NCI-H774 (cell line): ENCODE results near the gene DACT1.

Experiments used
- DNase-seq: peaks from one replicate; lab custom pipeline; 2025; lab: John Stamatoyannopoulos, UW

DACT1 gene

GRCh38 chr14:58637040-58637390 lies 747 bp upstream of the DACT1 start:
- DNase-seq: no peak

DNA sequence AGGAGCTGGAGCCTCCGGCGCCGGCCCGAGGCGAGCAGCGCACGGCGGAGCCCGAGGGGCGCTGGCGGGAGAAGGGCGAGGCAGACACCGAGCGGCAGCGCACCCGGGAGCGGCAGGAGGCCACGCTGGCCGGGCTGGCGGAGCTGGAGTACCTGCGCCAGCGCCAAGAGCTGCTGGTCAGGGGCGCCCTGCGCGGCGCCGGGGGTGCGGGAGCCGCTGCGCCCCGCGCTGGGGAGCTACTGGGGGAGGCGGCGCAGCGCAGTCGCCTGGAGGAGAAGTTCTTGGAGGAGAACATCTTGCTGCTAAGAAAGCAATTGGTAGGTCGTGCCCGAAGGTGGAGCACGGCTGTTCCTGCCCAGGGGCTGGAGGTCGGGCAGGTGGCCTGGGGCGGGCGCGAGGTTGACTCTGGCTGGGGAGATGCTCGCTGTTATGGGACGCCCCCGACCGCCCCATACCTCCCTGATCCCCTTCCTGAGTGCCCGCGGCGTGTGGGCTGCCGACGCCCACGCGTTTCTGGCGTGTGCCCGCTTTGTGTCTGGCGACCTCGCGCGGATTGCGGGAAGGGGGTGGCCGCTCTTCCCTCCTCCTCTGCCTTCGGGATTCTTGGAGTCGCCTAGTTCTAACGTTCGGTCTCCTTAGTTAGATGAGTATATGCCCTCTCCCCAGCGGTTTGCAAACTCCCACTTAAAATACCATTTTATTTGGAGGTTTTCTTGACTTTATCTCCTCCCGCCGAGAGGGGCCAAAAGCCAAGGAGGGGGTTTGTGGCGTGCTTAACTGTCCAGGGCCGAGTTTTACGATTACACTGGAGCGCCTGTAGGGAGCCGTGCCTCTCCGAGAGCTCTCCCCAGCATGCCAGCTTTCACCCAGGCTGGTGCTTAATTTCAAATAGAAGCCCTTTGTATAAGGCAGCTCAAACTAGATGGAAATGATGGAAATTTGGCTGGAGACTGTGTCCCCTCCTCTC lies 752 bp downstream of the DACT1 start:
- DNase-seq: no peak

DNA sequence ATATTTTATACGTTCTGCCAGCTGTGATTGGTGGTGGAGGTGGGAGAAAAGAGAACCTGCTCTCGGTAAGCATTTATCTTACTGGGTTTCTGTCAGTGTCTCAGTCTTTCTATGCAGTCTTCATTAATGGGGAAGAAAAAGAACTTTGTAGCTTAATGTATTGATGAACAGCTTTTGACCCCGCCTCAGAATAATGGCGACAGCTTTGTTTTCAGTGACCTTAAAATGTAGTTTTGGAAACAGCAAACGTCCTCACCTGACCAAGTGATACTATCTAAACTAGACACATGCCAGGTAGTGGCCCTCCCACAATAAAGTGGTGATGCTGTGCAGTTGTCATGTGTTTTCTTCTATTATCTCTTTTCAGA lies 1.4 kb downstream of the DACT1 start:
- DNase-seq: no peak

GRCh38 chr14:58639842-58640484 lies 2.2 kb downstream of the DACT1 start:
- DNase-seq: no peak

GRCh38 chr14:58640959-58641358 lies 3.2 kb downstream of the DACT1 start:
- DNase-seq: no peak

DNA sequence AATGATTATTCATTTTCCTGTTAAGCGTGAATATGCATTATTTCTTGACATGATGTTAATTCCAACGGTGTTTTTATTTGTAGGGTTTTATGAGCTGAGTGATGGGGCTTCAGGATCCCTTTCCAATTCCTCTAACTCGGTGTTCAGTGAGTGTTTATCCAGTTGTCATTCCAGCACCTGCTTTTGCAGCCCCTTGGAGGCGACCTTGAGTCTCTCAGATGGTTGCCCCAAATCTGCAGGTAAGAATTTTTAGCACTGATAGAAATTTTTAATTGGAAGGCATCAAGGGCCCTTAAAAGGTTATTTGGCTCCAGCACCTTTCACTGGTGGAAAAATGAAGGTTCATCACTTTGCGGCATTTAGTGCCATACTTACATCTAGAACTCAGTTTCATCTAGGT lies 3.7 kb downstream of the DACT1 start:
- DNase-seq: no peak

- no peak for DNase-seq
Measured at GRCh38 chr14:58643366-58643765, 5.6 kb downstream of the DACT1 start.

GRCh38 chr14:58645641-58646040 lies 7.9 kb downstream of the DACT1 start:
- no peak for DNase-seq

- DNase-seq: no peak
Measured at GRCh38 chr14:58646479-58646878, 8.7 kb downstream of the DACT1 start.

DNA sequence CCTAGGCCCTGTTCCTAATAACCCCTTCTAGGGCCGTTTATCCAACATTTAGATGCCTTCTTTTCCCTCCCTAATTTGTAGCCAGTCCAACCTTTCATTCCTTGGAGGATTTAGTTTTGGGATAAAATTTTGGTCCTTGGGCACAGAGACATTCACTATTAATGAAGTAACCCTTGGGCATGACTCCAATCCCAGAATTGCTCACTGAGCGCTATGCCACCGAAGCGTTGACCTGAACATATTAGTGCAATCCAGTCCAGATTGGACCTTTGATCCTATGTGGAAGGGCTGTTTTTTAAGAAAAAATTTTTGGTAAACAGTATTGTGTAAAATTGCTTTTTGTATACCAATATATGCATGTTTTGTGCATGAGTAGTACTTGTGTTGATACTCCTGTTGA lies 10.0 kb downstream of the DACT1 start:
- no peak for DNase-seq

DNA sequence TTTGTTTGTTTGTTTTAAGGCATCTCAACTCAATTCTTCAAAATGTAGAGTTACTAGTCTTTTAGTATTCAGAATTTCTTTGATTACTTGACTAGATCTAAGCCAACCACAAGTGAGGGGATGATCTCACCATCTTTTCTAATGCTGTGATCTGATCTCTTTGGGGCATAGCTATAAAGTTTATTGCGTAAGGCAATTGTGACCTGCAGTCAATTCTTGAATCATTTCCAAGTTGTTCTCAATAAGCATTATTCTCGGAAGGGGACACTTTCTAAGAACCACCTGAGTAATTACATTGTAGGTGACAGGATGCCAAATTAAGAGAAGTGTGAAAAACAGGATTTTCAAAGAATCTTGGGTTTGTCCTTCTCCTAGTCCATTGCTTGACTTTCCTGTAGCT lies 13.1 kb downstream of the DACT1 start:
- DNase-seq: no peak

- DNase-seq: no peak
Measured at GRCh38 chr14:58656671-58657411, 19.1 kb downstream of the DACT1 start.

- no peak for DNase-seq
Measured at GRCh38 chr14:58659061-58659460, 21.3 kb downstream of the DACT1 start.

DNA sequence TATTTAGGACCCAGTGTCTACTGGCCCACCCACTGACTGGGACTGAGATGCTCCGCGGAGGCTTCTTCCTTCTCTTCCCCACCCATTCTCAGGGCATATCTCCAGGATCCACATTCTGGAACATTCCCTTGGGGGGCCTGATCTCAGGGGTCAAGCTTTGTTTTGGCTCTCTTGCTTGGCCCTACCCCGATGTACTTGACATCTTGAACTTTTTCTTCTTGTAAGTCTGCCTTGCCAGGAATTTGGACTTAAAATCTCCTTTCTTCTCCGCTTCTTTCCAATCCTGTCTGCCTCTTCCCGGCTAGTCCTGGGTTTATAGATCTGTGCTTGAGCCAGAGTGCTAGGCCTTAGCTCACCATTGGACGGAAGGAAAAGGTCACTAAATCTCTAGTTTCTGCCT lies 22.1 kb downstream of the DACT1 start:
- no peak for DNase-seq

DNA sequence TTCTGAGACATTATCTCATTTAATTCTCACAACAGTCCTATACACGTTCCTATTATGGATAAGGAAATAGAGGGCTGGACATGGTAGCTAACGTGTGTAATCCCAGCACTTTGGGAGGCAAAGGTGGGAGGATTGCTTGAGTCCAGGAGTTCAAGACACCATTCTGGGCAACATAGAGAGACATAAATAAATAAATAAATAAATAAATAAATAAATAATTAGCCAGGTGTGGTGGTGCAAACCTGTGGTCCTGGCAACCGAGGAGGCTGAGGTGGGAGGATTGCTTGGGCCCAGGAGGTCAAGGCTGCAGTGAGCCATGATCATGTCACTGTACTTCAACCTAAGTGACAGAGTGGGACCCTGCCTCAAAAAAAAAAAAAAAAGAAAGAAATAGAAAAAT lies 22.6 kb downstream of the DACT1 start:
- DNase-seq: no peak

- DNase-seq: no peak
Measured at GRCh38 chr14:58662018-58662417, 24.3 kb downstream of the DACT1 start.

DNA sequence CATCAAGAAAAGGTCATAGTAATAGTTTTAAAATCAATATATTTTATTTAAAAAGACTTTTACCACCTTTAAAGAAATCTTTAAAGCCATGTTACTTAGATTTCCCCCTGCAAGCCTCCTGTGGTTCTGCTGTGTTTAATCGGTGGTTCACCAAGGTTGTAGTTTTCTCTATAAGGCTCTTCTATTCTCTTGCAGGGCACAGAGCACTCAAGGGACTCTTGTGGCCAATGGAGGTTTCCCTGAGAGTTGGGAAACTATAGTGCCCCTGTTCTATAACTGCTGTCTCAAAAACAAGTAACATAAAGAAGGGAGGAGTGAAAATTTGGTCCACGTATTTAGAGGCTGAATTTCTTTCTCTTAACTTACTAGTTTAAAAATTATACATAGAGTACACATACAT lies 25.0 kb downstream of the DACT1 start:
- DNase-seq: no peak

- no peak for DNase-seq
Measured at GRCh38 chr14:58663494-58664111, 25.8 kb downstream of the DACT1 start.

GRCh38 chr14:58665773-58666500 lies 28.2 kb downstream of the DACT1 start:
- no peak for DNase-seq

- DNase-seq: no peak
Measured at GRCh38 chr14:58666737-58667136, 29.0 kb downstream of the DACT1 start.

GRCh38 chr14:58667900-58668299 lies 30.1 kb downstream of the DACT1 start:
- no peak for DNase-seq
